ENCODE measurements around the gene CBFA2T3. TPM values are rescaled to one million over a fixed set of nuclear protein-coding genes. Genes with fewer than 3 reads are reported as not detected.

The CBFA2T3 gene
- total and polyA plus RNA-seq, 2 of the 13 experiments (the other 11 are each of a cell fraction or from before 2014, with no cell fraction given) = 0.05 TPM; not detected in 1

- H2AFZ ChIP-seq (ENCODE audit: low read length) = no peak overlapping the region
- H3K27ac ChIP-seq (ENCODE audit: extremely low read length, insufficient read depth, low read length) = no peak overlapping the region
- in situ Hi-C loops (cut with HindIII; ENCODE audit: extremely low pct_ligation_motif_present, low pct_unique_long_range_greater_than_20kb) = no loop called here
- TF ChIP-seq PHF20 (CRISPR knock-in tag; IDR thresholded peaks at IDR 0.05) (no peak), SNAI1 (CRISPR knock-in tag; IDR thresholded peaks at IDR 0.05; ENCODE audit: borderline replicate concordance) (no peak), ZFX (CRISPR knock-in tag; IDR thresholded peaks at IDR 0.05; ENCODE audit: low read depth) (no peak), BRF2 (CRISPR knock-in tag; IDR thresholded peaks at IDR 0.05) (no peak), ZNF710 (CRISPR knock-in tag; IDR thresholded peaks at IDR 0.05; ENCODE audit: borderline replicate concordance) (no peak), KLF15 (CRISPR knock-in tag; IDR thresholded peaks at IDR 0.05; ENCODE audit: borderline replicate concordance) (no peak), SALL2 (CRISPR knock-in tag; IDR thresholded peaks at IDR 0.05) (no peak), SRY (CRISPR knock-in tag; IDR thresholded peaks at IDR 0.05) (no peak), ZNF224 (CRISPR knock-in tag; IDR thresholded peaks at IDR 0.05) (no peak), ZBTB8A (CRISPR knock-in tag; IDR thresholded peaks at IDR 0.05; ENCODE audit: borderline replicate concordance, low read depth) (no peak), CREBL2 (CRISPR knock-in tag; IDR thresholded peaks at IDR 0.05; ENCODE audit: borderline replicate concordance) (no peak), NAIF1 (CRISPR knock-in tag; IDR thresholded peaks at IDR 0.05; ENCODE audit: borderline replicate concordance) (no peak)
- no peak overlapping the region for H3K4me2 ChIP-seq (ENCODE audit: low read depth, low read length)
- DNase-seq (ENCODE audit: low spot score) = no peak
- no peaks in the 10 kb centered on the region for H3K36me3 ChIP-seq (replicated peaks in 1 of 2; ENCODE audit: control insufficient read depth in 1 of 2, insufficient read depth in 2 of 2, low read length in 2 of 2)
- intact Hi-C loops (cut with micrococcal nuclease; ENCODE audit: unreplicated experiment) = no loop called here
- H3K4me3 ChIP-seq (replicated peaks in 1 of 3; ENCODE audit: insufficient read depth in 1 of 3, low read depth in 2 of 3, low read length in 3 of 3) = no peak overlapping the region
- POLR2A ChIA-PET = no interaction called here
- H3K4me1 ChIP-seq (ENCODE audit: insufficient read depth, low read length) = no peaks in the 10 kb centered on the region
- no peak for ATAC-seq
- FAIRE-seq = no peak
- H3K27me3 ChIP-seq (ENCODE audit: control insufficient read depth in 1 of 2, insufficient read depth in 2 of 2, low read length in 2 of 2) = peaks cover 63 to 100% of the 10 kb centered on the region in 2 experiments
- no peaks in the 10 kb centered on the region for H3K9me3 ChIP-seq (ENCODE audit: low read length)
- CTCF ChIA-PET (ENCODE audit: low intra/inter-chr PET ratio, low total read pairs) = no interaction called here
- H4K20me1 ChIP-seq (ENCODE audit: insufficient read depth, low read length) = no peaks in the 10 kb centered on the region; the same call in 1 of the 2 replicates
- no TSS peak for BruUV-seq (replicated peaks)
- no peaks in the 10 kb centered on the region for H3K79me2 ChIP-seq (ENCODE audit: insufficient read depth, low read length)
- H3K9ac ChIP-seq (ENCODE audit: insufficient read depth, low read depth, low read length) = no peak overlapping the region
- WGBS (ENCODE audit: low lambda C conversion rate) = 26% methylated on average over 19 of the region's 27 CpGs
Observed at GRCh38 chr16:88974080-88974915, 2.7 kb downstream of the CBFA2T3 start.

All from HepG2 (cell line).